Islet of Langerhans (tissue), 1 donor: ENCODE measurements around the gene PKN2.

Source experiments
- FAIRE-seq: peaks from one replicate; lab custom pipeline; 2011; peaks lifted over from hg19 to GRCh38; lab: Jason Lieb, UNC

The PKN2 gene

DNA sequence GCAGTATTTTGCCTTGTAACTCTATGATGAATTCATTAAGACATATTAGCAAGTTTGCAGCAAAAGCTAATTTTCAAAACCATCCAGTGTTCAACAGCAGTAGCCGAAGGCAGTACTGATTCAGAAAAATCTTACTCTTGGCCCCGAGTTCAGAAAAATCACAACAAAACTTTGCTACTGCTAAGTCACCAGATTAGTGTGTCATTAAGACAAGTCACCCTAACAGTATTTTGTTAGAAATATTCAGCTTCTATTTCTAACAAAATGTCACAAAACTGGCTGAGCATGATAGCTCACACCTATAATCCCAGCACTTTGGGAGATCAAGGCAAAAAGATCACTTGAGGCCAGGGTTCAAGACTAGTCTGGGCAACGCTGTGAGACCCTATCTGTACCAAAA is 199.1 kb downstream of the PKN2 start:
- FAIRE-seq = no peak
